Endothelial cell of umbilical vein (primary cell): ENCODE data around the gene TRPC1. TPM values are rescaled to one million over a fixed set of nuclear protein-coding genes. Genes with fewer than 3 reads are reported as not detected.
A peak's percentile ranks its signal among the peaks of the same experiment; 100 is the strongest.

ENCODE experiments used
- BruUV-seq: library from RNA; stranded (reverse); fragments of 400-500 nt; replicated peaks from 2 replicates; lab custom pipeline; 2021; lab: Mats Ljungman, UMichigan
- CTCF ChIA-PET: fragments of 300-600, 350-600 bp; sonication (Branson Sonifier 250); formaldehyde crosslinking; loops from one replicate; lab custom pipeline; 2021; ENCODE audit warnings: antibody characterized with exemption, inconsistent platforms; lab: Charles Lee
- POLR2A ChIA-PET: fragments of 300-600, 350-600 bp; sonication (Branson Sonifier 250); formaldehyde crosslinking; loops from one replicate; lab custom pipeline; 2021; ENCODE audit warnings: antibody characterized with exemption, inconsistent platforms; lab: Charles Lee
- DNase-seq: peaks from one replicate; pipeline ENCODE4 v3.0.0-alpha.2; 2011; ENCODE audit warnings: low read depth, low spot score
- FAIRE-seq: peaks from 2 replicates; lab custom pipeline; 2011; peaks lifted over from hg19 to GRCh38; lab: Jason Lieb, UNC
- H2AFZ ChIP-seq: 2 replicates; pipeline ENCODE4 v1.6.0; 2012; ENCODE audit warnings: low read depth, low read length, control low read depth, inconsistent platforms
- H3K27ac ChIP-seq: 2 replicates; pipeline ENCODE4 v1.5.1; 2011; ENCODE audit warnings: low read depth, mild to moderate bottlenecking, control low read depth, low read length, moderate library complexity; ENCODE audit not compliant: insufficient read depth
- H3K27me3 ChIP-seq, 2 experiments: 2 replicates each; pipeline versions ENCODE4 v1.6.0 to v1.6.1; 2011; ENCODE audit warnings: low read length in 2 of 2, mixed read lengths in 1 of 2; ENCODE audit not compliant: control insufficient read depth in 2 of 2, insufficient read depth in 2 of 2
- H3K36me3 ChIP-seq, 2 experiments: 2 replicates in 1 of 2; 3 replicates in 1 of 2; pipeline ENCODE4 v1.5.1; 2011; ENCODE audit warnings: low read length in 2 of 2, mild to moderate bottlenecking in 1 of 2, moderate library complexity in 1 of 2; ENCODE audit not compliant: control insufficient read depth in 2 of 2, insufficient read depth in 2 of 2; ENCODE audit errors: extremely low read depth in 1 of 2
- H3K4me1 ChIP-seq: 3 replicates; pipeline ENCODE4 v1.5.1; 2011; ENCODE audit warnings: mild to moderate bottlenecking, low read length; ENCODE audit not compliant: control insufficient read depth, insufficient read depth; ENCODE audit errors: extremely low read depth
- H3K4me2 ChIP-seq: 2 replicates; pipeline ENCODE4 v1.6.1; 2011; ENCODE audit warnings: low read length, control low read depth, mixed read lengths; ENCODE audit not compliant: insufficient read depth
- H3K4me3 ChIP-seq, 3 experiments: fragments of 200-600 bp in 1 of 3; sonication (generic), shearing (Covaris generic) in 1 of 3; replicated peaks in 1 of 3; 2 replicates each; pipeline ENCODE4 v1.5.1; 2011 to 2016; ENCODE audit warnings: control low read depth in 3 of 3, low read length in 3 of 3, mild to moderate bottlenecking in 2 of 3, inconsistent platforms in 1 of 3, low read depth in 1 of 3, moderate library complexity in 1 of 3; ENCODE audit not compliant: insufficient read depth in 1 of 3
- H3K79me2 ChIP-seq: 2 replicates; pipeline ENCODE4 v1.6.0; 2012; ENCODE audit warnings: low read length, inconsistent platforms; ENCODE audit not compliant: control insufficient read depth, insufficient read depth
- H3K9ac ChIP-seq: replicated peaks from 2 replicates; pipeline ENCODE3; 2011; ENCODE audit warnings: low read length, control low read depth; ENCODE audit not compliant: insufficient read depth; ENCODE audit errors: extremely low read depth
- H3K9me1 ChIP-seq: replicated peaks from 3 replicates; pipeline ENCODE4 v1.6.0; 2011; ENCODE audit warnings: mild to moderate bottlenecking, low read length; ENCODE audit not compliant: control insufficient read depth, insufficient read depth; ENCODE audit errors: extremely low read depth
- H3K9me3 ChIP-seq: replicated peaks from 2 replicates; pipeline ENCODE4 v1.5.1; 2012; ENCODE audit warnings: low read length, inconsistent platforms; ENCODE audit not compliant: control insufficient read depth, insufficient read depth
- H4K20me1 ChIP-seq: replicated peaks from 2 replicates; pipeline ENCODE3; 2011; ENCODE audit warnings: mild to moderate bottlenecking, low read length; ENCODE audit not compliant: control insufficient read depth, insufficient read depth; ENCODE audit errors: extremely low read depth
- CTCF ChIP-seq, 2 donors: IDR thresholded peaks; 1 replicate in 1 of 2; 2 replicates in 1 of 2; pipeline ENCODE4 v1.5.1; 2011; ENCODE audit warnings: low read length in 2 of 2, mild to moderate bottlenecking in 2 of 2, moderate library complexity in 2 of 2, control low read depth in 1 of 2, inconsistent platforms in 1 of 2, low read depth in 1 of 2; ENCODE audit not compliant: insufficient read depth in 1 of 2; ENCODE audit errors: extremely low read depth in 1 of 2
- FOS ChIP-seq: IDR thresholded peaks from 2 replicates; pipeline ENCODE4 v1.6.1; 2011; ENCODE audit warnings: mild to moderate bottlenecking, low read length, moderate library complexity, borderline replicate concordance; ENCODE audit not compliant: insufficient read depth
- GATA2 ChIP-seq: IDR thresholded peaks from 2 replicates; pipeline ENCODE4 v1.7.0; 2011; ENCODE audit warnings: low read depth, mild to moderate bottlenecking, moderate library complexity, mixed read lengths, low read length; ENCODE audit not compliant: insufficient read length, insufficient read depth
- JUN ChIP-seq: IDR thresholded peaks from 2 replicates; pipeline ENCODE4 v1.6.1; 2011; ENCODE audit warnings: borderline replicate concordance, low read depth; ENCODE audit not compliant: insufficient read length, insufficient read depth
- MAX ChIP-seq: IDR thresholded peaks from 2 replicates; pipeline ENCODE4 v1.6.1; 2011; ENCODE audit not compliant: insufficient read depth, insufficient read length
- MYC ChIP-seq: IDR thresholded peaks from one replicate; pipeline ENCODE4 v1.6.1; 2011; ENCODE audit warnings: mild to moderate bottlenecking, low read depth, low read length
- dilution Hi-C: fragments of 300-500 bp; cut with MboI; formaldehyde crosslinking; loops from one replicate; pipeline ENCODE4 v1.15.0; 2019; ENCODE audit warnings: low sequenced_read_pairs; ENCODE audit not compliant: extremely low pct_ligation_motif_present
- intact Hi-C: fragments of 100-400 bp; cut with micrococcal nuclease; formaldehyde crosslinking; loops from one replicate; pipeline ENCODE4 v1.10.0; 2022
- polyA plus RNA-seq, 4 experiments: library from polyadenylated mRNA; depleted of rRNA in 3 of 4; stranded (reverse) in 3 of 4; unstranded in 1 of 4; fragments of >200 nt; gene quantifications; 2 replicates each; pipeline versions ENCODE4 v1.2.1 to v1.2.3, GENCODE V29; 2011 to 2012; ENCODE audit warnings: missing spikeins in 1 of 4
- total RNA-seq: library from RNA; stranded (reverse); gene quantifications from 2 replicates; pipeline ENCODE4 v1.2.3, GENCODE V29; 2021

TRPC1 gene
- total and polyA plus RNA-seq, 2 donors (not counting 3 experiments of a cell fraction or from before 2014, with no cell fraction given) = 3.5 to 5.9 TPM

GRCh38 chr3:142808103-142808917 is 84.5 kb downstream of the TRPC1 start:
- Histone ChIP-seq H3K36me3 (no peaks in the 10 kb centered on the region), H3K79me2 (no peaks in the 10 kb centered on the region), H3K9me1 (no peaks in the 10 kb centered on the region), H2AFZ (no peak overlapping the region), H3K4me3 (no peak overlapping the region), H3K27me3 (peaks cover 0 to 2% of the 10 kb centered on the region in 2 experiments), H3K4me1 (peaks cover 3% of the 10 kb centered on the region), H3K9ac (no peak overlapping the region), H3K27ac (no peak overlapping the region), H3K9me3 (no peaks in the 10 kb centered on the region), H4K20me1 (no peaks in the 10 kb centered on the region), H3K4me2 (no peak overlapping the region)
- DNase-seq = peak; percentile 59
- intact Hi-C loops (no loop called here), dilution Hi-C loops (no loop called here)
- ChIA-PET POLR2A (interaction anchor here (1.8 kb wide), 1 partner anchor 193 kb away, joined by 4 read pairs; the partner anchor contains the start of gene U2SURP), CTCF (interaction anchor here (1.1 to 1.8 kb wide), 2 partner anchors 17 to 20 kb away, joined by 4 to 6 read pairs; no protein-coding TSS in a partner anchor)
- peak; percentile 77 for FAIRE-seq
- BruUV-seq = no TSS peak
- TF ChIP-seq MYC (no peak), JUN (peak; percentile 45), GATA2 (peak; percentile 89), FOS (peak; percentile 73), MAX (no peak)

- Histone ChIP-seq H3K9me1 (no peaks in the 10 kb centered on the region), H3K27ac (no peak overlapping the region), H3K4me3 (no peak overlapping the region), H3K79me2 (no peaks in the 10 kb centered on the region), H3K27me3 (peaks cover 0 to 2% of the 10 kb centered on the region in 2 experiments), H3K9me3 (no peaks in the 10 kb centered on the region), H3K36me3 (no peaks in the 10 kb centered on the region), H3K4me1 (peaks cover 3% of the 10 kb centered on the region), H2AFZ (no peak overlapping the region), H3K9ac (no peak overlapping the region), H4K20me1 (no peaks in the 10 kb centered on the region), H3K4me2 (no peak overlapping the region)
- dilution Hi-C loops (no loop called here), intact Hi-C loops (no loop called here)
- DNase-seq = no peak
- ChIA-PET POLR2A (interaction anchor here (1.8 kb wide), 1 partner anchor 192 kb away, joined by 4 read pairs; the partner anchor contains the start of gene U2SURP), CTCF (interaction anchor here (0.8 to 1.8 kb wide), 3 partner anchors 18 to 34 kb away, joined by 3 to 6 read pairs (median 4); no protein-coding TSS in a partner anchor)
- FAIRE-seq = no peak
- no TSS peak for BruUV-seq
- TF ChIP-seq FOS (no peak), MYC (no peak), CTCF (IDR thresholded peaks at IDR 0.05; ENCODE audit: extremely low read depth in 1 of 2, insufficient read depth in 1 of 2, low read depth in 1 of 2, low read length in 2 of 2) (no peak), GATA2 (no peak)
Observed at GRCh38 chr3:142809259-142809658, 85.4 kb downstream of the TRPC1 start.
